Uterus (tissue), 2 donors: ENCODE measurements around the gene TLR8.

Source experiments
- CTCF ChIP-seq, 4 experiments: fragments of 200-600 bp in 2 of 4; fragments of 450-650 bp in 2 of 4; sonication (generic) in 2 of 4; IDR thresholded peaks; one replicate each; pipeline ENCODE4 v1.5.1; 2016 to 2019; ENCODE audit warnings: antibody characterized with exemption in 4 of 4, mild to moderate bottlenecking in 2 of 4, moderate library complexity in 1 of 4
- POLR2A ChIP-seq, 2 donors: fragments of 450-650 bp; IDR thresholded peaks; one replicate each; pipeline ENCODE4 v1.6.1; 2016; ENCODE audit warnings: antibody characterized with exemption in 2 of 2, mild to moderate bottlenecking in 1 of 2, moderate library complexity in 1 of 2

DNA sequence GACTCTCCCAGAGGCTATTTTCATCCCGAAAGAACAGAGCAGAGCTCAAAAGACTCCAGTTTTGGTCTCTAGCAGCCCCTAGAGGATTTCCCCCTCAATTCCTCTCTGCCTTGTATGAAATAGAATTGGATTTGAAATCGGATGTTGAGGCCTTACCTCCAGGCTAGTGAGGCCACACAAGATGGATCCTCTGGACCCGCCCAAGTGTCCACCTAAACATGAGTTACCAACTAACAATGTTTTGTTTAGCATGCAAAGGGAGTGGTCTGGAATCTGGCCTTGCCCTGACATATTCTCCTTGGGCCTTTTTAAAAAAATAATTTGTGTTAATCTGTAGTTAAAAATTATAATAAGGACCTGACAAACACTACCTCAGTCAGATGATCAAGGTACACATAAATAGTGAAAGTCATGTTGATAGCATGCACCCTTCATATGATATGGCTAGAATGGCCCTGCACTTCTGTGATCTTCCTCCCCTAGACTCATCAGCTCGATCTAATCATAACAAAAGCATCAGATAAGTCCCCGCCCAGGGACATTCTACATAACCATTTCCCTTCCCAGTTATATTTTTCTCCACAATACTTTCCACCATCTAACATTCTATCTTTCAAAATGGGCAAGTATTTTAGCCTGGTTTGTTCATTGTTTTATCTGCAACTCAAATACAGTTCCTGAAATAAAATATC, 6.5 kb downstream of the TLR8 start:
- TF ChIP-seq CTCF (IDR thresholded peaks at IDR 0.05) (no peak), POLR2A (IDR thresholded peaks at IDR 0.05) (no peak)
